Stimulated activated CD4-positive, alpha-beta T cell treated with anti-CD3 and anti-CD28 coated beads, Interleukin-15, amount 100 ng/mL, for 24 hours (primary cell): ENCODE results near the gene ACP1.

ENCODE experiments used
- DNase-seq: peaks from one replicate; pipeline ENCODE4 v3.0.0-alpha.2; 2020

Gene ACP1

DNA sequence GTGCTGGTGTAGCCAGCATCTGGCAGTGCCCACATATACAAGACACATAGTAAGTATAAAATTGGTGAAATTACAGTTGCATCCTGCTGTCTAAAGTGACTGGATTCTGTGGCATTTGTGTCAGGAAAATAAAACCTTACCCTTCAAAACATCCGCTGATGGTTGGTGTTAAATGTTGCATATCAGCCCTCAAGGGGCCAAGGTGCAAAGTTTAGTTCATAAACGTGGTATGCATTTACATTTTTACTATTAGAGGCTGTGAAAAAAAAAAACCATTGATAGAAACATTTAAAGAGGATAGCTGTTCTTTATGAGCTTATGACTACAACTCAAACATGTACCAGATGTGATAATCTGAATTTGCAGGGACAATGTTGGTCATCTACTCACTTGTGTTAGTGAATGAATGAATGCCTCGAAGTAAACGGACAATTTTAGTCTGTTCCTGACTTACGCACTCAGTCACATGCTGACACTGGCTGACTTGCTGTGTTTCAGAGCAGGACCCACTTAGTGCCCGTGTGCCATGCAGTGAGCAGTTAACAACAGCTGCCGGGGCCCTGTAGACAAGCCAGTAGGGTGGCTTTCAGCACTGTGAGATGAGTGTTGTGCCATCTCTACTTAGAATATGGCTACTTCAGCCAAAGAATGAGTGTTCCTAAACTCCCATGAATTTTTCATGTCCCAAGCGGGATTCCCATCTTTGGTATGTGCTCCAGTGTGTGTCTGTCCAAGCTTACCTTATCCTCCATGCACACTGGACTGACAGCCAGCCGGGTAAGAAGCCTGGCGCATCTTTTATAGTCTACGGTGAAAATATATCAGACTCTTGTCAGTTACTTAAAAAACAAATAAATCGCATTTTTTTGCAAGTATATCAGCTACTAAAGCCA, 17.9 kb downstream of the ACP1 start:
- no peak for DNase-seq

DNA sequence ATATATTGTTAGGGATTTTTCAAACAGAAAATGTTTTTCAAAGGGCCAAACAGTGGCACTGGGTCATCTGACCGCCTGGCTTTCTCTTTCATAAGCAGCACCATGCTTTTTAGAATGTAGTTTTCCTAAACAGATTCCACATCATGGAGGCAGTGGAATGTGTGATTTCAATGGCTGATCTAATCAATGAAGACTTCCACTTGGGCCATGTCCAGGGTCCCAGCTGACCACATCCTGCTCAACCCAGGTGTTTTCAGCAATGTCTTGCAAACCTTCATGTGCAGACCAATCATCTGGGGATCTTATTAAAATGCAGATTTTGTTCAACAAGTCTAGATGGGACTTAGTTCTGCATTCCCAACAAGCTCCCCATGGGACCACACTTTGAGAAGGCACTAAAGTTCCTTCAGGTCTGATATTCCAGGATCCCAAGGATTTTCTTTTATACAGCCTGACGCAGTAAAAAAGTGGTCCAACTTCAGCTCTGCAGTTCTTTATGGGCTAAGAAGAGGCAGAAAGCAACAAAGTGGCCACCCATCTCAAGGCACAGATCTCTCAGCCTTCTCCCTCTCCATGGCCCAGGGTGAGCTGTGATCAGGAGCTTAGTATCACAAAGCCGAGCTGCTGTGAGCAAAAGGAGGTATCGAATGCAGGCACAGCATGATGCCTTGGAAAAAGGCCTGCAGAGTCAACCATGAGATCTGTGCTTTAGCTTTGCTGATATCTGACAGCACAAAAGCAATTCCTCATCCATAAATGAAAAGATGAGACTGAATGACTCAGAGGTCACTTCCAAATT, 19.4 kb downstream of the ACP1 start:
- no peak for DNase-seq

DNA sequence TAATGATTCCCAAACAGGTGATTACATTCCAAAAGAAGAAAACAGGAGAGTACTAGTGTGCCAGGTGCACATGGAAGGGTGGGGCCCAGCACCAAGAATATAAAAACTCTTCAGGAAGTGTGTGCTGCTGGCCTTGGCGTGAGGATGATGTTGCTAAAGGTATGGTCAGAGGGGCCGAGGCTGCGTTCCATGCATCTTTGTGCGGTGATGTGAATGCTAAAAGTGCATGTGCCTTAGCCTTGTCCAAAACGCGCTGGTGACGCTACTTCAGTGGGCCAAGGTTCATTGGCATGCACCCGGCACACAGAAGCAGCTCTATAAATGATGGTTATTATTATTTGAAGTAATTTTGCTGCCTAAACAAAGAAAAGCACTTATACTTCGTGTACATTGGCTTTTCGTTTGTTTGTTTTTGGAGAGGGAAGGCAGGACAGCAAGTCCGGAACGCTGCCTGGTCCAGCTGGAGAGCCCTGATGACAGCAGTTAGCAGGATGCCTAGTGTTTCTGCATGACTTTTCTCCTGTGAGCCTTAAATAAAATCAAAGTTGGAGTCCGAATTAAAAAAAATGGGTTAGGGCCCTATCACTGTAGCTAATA, 20.2 kb downstream of the ACP1 start:
- no peak for DNase-seq

DNA sequence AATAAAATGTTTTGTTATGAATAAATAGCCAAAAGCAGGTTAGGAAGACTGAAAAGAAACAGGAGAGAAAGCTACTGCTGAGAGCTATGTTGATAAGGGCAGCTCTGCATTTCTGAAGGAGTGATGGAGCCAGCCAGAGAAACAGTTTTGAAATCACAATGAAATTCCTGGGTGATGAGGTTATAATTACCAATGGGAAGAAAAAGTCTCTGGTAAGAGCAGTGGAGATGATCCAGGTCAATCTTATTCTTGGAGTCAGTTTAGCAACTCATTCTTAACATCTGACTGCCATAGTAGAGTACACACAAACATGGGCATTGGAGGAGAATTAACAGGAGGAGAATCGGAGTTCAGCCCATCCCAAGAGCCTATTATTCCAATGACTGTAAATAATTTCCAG, 20.8 kb downstream of the ACP1 start:
- no peak for DNase-seq

DNA sequence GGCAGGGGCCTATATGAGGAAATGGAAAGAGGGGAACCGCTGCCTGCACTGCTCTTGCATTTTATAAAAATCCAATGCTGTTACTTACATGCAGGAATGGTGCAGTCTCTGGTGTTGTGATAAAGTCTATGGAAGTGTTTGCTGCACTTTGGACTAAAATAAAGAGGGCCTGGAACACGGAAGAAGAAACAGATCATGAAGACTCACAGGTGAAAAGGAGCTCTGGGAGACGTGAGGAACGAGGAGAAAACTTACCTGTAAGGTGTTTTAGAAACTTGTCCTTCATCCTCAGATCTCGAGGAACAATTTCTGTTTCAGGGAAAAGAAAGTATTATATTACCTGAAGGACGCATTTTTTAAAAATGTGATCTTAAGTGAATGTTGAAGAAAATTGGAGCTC, 21.3 kb downstream of the ACP1 start:
- no peak for DNase-seq

DNA sequence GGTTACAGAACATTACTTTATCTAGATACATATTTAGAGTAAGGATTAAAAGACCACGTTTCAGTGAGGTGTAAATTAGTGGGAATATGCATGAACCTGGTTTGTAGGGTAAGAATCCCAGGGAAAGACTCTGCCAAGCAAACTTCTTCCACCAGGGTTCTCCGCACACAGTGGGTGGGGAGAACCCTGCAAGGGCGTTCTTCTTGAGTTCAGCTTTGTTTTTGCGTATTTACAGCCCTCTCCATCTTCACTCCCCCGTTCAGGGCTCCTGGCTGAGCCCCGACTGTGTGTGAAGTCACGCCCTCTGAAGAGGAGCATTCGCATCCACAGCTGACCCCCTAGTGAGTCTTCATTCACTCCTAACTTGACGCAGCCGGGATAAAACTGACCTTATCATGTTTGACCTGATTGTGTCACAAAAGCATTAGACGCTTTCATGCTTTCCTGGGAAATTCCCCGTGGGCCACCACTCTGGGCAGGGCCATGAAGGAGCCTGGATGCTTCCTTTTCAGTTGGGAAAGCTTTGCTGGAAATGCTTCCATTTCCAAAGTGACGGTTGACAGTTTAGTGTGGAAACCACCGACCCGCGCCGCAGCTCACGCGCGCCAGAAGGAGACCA, 22.1 kb downstream of the ACP1 start:
- no peak for DNase-seq

DNA sequence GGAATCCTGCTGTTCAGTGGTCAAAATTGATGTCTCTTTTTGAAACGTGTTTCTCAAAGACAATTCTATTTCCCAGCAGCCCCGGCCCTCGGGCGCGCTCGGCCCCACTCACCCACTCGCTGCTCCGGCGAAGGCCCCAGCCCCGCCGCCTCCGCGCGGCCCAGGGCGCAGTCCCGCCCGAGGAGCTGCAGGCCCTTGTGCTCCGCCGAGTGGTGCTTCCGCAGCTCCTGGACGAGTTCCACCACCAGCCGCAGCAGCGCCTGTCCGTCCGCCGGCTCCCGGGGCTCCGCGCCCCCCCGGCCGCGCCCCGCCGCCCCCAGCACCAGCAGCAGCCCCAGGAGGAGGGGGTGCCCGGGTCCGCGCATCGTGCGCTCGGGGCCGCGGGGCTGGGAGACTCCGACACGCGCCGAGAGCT, 22.7 kb downstream of the ACP1 start:
- DNase-seq = peak; percentile 26

DNA sequence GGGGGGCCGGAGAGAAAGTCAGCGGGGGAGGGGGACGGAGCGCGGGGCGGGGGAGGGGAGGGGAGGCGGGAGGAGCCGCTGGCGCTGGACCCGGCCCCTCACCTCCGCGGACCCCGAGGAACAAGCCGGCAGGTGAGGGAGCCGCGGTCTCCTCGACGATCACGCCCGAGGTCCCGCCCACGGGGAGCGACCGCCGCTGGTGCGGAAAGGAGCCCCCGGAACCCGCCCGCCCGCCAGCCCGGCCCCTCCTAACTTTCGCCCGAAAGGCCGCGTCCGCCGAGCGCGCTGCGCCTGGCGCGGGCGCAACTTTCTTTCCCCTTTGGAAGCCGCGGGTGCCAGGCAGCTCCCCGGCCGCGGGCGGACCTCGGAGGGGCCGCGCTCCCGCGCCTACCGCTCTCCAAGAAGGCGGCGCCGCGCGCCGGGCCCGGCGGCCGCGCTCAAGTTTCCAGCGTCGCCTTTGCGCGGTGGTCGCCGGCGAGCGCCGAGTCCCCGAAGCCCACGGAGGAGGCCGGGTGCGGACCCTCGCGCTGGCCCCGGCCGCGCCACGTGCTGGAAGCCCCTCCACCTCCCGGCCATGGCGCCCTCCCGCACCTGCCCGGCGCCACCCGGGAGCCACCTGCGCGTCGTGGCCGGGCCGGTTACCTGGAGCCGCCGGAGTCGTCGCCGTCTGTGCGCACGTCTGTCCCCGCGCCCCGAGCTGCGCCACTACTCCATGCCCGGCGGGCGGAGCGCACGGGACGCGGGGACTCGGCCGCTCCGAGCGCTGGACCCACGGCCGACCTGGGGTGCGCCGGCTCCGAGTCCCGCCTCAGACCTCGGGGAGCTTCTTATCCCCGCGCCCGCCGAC, 23.4 kb downstream of the ACP1 start, which contains the start of gene ALKAL2:
Gene ALKAL2, minus strand, starts transcription at position 181 of the 847 bp plus-strand sequence. CDS start 256 bp downstream, outside the sequence.
- peak; percentile 20 for DNase-seq

DNA sequence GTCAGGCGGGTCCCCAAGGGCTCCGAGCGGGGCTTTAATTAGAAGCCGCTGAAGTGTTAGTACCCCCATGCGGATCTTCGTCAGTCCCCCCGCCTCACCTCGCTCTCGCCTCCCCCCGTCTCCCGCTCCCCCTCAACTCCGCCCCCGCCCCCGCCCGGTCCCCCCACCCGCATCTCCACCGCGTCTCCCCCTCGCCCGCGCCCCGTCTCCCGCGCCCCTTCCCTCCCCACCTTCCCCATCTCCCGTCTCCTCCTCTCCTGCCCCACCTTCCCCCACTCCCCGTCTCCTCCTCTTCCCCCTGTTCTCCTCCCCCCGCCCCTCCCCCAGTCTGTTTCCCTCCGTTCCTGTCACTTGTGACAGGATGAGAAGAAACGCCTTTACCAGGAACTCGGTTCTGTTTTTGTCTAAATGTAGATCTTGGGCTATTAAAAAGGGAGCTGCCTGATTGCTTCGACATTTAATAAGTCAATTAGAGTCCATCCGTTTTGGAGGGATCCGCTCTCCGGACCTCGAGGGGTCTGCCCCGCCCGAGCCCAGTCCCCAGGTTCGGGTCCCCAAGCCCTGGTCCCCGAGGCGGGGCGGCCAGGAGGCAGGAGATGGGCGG, 24.1 kb downstream of the ACP1 start:
- DNase-seq = no peak

DNA sequence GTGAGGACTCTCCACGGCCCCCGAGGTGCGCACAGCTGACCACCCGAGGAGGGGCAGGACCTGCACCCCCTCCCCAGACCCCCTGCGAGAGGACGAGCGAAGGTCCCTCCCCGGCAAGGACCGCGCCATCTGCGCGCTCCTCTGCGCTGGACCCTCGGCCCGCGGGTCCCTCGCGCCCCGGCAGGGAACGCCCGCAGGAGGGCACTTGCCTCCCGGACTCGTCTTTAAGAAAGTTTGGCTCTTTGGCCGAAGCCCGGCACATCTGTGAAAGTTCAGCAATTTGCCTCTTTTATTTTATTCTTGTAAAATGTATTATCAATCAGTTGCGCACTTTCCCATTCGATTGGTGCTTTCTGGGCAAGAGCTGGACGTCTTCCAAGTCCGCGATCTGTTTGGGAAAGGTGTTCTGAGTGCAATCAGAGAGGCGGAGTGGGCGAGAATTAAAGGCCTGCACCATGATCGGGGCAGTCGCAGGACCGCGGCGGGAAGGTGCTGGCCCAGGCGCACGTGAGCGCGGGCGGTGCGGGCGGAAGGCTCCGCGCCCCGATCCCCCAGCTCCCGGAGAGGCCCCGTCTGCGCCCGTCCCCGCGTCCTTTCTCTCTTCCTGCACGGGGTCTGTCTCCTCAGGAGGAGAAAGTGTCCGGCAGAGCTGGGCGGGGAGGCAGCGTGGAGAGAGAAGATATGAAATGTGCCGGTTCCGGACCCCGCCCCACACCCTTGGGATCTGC, 24.8 kb downstream of the ACP1 start:
- peak; percentile 22 for DNase-seq

DNA sequence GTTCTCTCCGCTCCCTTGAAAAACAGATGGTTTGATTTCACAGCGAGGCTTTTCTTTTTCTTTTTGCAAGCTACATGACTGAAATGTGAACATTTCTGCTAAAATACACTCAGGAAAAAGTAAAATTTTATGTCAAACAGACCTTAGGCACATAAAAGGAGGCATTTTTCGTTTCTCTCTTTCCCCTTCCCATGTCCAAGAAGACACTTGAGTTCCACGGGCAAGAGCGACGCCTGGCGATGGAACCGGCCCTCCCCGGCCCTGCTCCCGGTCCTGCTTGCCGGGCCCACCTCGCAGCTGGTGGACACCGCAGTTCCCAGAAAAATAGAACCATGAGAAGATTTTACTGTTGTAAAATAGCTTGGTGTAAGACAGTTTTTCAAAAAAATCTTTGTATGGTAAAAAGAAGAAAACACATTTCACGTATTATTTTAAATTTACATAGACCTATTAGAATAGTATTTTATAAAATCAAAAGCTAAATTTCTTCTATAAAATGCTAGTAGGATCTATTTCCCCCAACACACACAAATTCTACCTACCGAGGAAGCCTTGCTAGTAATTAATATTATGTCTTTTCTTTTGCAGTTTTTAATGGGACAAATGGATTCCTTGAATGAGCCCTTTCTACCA, 25.5 kb downstream of the ACP1 start:
- peak; percentile 61 for DNase-seq

DNA sequence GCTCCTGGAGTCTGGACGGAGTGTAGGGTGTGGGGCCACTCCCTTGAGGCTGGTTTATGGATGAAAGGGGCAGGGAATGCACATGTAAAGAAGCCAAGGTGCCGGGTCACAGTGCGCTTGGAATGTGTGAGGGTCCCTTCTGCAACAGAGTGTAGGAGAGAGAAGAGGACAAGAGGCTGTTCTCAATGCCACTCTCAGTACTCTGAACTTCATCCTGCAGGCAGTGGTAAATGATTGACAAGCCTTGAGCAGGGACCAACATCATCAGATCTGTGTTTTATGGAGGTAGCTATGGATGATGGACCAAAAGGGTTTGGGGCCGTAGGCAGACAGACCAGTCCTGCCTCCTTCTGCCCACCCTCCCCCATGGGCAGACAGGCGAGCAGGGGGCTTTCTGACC, 30.3 kb downstream of the ACP1 start:
- no peak for DNase-seq

DNA sequence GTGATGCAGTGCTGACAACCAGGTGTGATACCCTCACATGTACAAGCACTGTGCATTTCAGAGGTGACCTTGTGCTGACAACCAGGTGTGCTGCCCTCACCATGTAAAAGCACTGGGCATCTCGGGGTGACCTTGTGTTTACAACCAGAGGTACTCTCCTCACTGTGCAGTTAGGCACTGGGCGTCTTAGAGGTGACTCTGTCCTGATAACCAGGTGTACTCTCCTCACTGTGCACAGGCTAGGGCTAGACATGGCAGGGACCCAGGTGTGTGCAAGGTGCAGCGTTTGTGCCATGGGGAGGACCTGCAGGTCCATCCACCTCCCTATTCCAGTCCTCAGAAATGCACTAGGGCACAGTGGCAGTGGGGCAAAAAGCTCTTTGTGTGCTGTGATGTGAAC, 31.6 kb downstream of the ACP1 start:
- DNase-seq = no peak

DNA sequence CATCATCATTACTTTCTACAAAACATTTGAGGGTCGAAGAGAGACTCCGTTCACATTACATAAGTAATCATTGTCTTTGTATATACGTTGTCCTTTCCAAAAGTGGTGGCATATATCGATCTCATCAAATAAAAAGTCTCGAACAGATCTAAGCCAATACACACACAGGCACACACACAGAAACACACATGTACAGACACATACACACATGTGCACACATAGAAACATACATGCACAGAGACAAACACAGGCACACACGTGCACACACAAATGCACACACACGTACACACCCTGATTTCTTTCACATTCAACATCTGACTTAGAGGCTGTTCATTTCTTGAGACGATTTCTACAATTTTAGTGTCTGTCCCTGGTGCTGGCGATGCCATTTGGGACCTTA, 40.6 kb downstream of the ACP1 start:
- no peak for DNase-seq

DNA sequence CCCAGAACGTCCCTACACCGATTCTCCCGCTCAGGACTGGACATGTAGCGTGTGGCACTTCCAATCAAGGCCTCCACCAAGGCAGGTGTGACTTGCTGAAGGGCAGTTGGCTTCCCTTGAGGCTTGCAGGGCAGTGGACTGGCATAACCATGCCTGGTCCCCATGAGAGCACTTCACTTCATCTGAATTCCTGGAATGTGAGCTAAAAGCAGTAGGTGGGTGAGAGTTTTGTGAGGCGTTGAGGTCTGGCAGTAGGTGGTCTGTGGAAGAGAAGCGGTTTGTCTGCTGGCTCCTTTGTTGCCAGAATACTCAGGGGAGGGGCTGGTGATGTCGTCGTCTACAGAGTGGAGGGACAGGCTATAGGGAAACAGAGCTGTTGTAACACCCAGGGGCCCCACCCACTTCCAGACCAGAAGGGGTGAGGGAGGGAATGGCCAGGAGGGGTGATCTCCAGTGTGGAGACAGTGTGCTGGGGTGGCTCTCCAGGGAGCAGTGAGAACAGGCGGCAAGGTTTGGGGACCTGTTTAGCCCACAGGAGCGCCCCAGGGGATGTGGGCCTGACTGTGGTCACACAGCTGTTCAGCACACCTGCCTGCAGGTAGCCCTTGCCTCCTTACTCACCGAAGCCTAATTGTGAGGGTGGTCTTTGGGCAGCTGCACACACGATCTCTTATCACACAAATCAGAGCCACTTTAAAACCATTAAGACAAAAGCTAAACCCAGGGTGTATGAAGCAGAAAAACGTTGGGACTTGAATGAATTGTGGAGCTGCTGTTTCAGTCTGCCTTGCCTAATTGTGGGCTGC, 44.6 kb downstream of the ACP1 start:
- no peak for DNase-seq

DNA sequence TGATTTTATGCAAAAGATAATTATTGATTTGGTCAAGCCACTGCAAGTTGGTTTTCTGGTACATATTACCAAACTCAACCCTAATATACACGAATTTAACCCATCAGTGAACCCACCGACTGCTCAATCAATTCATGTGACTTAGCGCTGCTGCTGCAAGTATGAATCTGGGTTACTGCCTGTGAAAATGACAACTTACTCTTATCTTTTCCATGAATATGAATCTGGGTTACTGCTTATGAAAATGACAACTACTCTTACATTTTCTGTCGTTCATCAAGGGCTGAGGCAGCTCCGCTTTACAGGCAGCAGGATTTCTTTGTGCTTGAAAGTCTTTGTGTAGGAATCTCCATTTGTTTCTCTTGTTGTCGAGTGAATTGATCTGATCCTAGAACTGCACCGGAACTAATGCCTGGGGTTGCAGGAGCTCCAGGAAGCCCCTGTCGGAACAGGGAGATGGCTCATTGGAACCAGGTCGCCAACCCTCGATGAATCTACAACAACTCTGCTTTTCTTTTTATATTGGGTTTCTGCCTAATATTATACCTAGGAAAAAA, 45.3 kb downstream of the ACP1 start:
- no peak for DNase-seq

DNA sequence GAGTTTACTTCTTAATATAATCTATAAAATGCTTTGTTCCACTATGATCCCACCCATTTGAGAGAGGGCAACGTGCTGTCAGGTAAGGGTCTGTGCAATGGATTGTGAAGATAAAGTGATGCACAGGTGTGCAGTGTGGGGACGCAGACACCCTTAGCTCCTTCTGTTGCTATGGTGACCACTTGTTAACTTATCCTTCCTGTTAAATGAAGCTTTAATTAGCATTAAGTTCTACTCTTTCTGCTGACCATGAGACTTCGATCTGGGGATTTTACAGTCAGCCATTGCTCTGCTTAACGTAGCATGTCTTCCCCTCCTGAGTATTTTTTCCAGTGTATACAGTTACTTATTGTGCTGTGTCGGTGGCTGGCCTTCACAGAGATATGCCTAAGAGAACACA, 46.2 kb downstream of the ACP1 start:
- no peak for DNase-seq

DNA sequence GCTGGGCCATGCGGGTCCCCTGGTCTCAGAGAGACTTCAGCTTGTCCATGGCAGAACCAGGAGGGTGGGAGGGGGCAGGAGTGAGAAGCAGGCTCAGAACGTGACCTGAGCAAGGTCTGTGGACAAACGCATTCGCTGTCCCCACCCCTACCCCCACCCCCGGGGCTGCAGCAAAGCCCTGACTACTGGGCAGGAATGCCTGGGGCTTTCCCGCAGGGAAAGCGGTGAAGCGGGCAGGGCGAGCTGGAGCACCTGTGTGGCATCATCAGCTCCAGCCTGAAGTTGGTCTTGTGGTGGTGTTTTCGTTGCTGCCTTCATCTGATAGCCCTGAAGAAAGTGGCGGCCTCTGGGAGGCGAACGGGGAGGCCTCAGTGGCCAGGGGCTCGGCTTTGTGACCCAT, 49.2 kb downstream of the ACP1 start:
- no peak for DNase-seq
